K562 (cell line): Measurements from ENCODE around the gene PI4KA. TPM values are rescaled to one million over a fixed set of nuclear protein-coding genes. Genes with fewer than 3 reads are reported as not detected.

ENCODE experiments used
- ATAC-seq: fragments of 200-7000 bp; cut with Tn5 transposase; 3 replicates; pipeline ENCODE4 v1.9.1; 2020; ENCODE audit warnings: moderate library complexity
- BruUV-seq: library from RNA; stranded (reverse); fragments of 400-500 nt; replicated peaks from 2 replicates; lab custom pipeline; 2021; lab: Mats Ljungman, UMichigan
- CTCF ChIA-PET: fragments of 300-600 bp; formaldehyde crosslinking; extraction: SDS; loops from one replicate; lab custom pipeline; 2021; ENCODE audit warnings: low intra/inter-chr PET ratio; lab: Yijun Ruan, JAX
- POLR2A ChIA-PET: fragments of 300-600, 350-650 bp; sonication (Branson Sonifier 250); formaldehyde crosslinking; extraction: SDS; loops from one replicate; lab custom pipeline; 2021; ENCODE audit warnings: antibody characterized with exemption, inconsistent platforms; lab: Yijun Ruan, JAX
- DNase-seq, 4 experiments: peaks; one replicate each; pipeline versions ENCODE4 v3.0.0 to v3.0.0-alpha.2; 2011 to 2018; ENCODE audit warnings: low spot score in 3 of 4, mixed read lengths in 3 of 4; ENCODE audit errors: extremely low read depth in 1 of 4
- FAIRE-seq: peaks from 2 replicates; lab custom pipeline; 2011; peaks lifted over from hg19 to GRCh38; lab: Jason Lieb, UNC
- H2AFZ ChIP-seq: 2 replicates; pipeline ENCODE4 v1.6.0; 2011; ENCODE audit warnings: low read depth, low read length, control low read depth, inconsistent platforms
- H3K27ac ChIP-seq: fragments of 200-600 bp; 3 replicates; pipeline ENCODE4 v1.8.0; 2011; ENCODE audit warnings: low read depth, mild to moderate bottlenecking, control low read depth, inconsistent platforms, low read length, moderate library complexity, mixed read lengths; ENCODE audit errors: extremely low read depth
- H3K27me3 ChIP-seq, 2 experiments: fragments of 300-600 bp in 1 of 2; 2 replicates in 1 of 2; 3 replicates in 1 of 2; pipeline versions ENCODE4 v1.6.0 to v1.8.0; 2011; ENCODE audit warnings: inconsistent platforms in 2 of 2, low read length in 2 of 2, mild to moderate bottlenecking in 1 of 2, mixed read lengths in 1 of 2, moderate library complexity in 1 of 2; ENCODE audit not compliant: control insufficient read depth in 2 of 2, insufficient read depth in 2 of 2
- H3K36me3 ChIP-seq: fragments of 300-600 bp; 3 replicates; pipeline ENCODE4 v1.8.0; 2011; ENCODE audit warnings: mild to moderate bottlenecking, low read length, inconsistent platforms; ENCODE audit not compliant: control insufficient read depth, insufficient read depth
- H3K4me1 ChIP-seq, 2 experiments: fragments of 200-600 bp in 1 of 2; replicated peaks in 1 of 2; 2 replicates in 1 of 2; 3 replicates in 1 of 2; pipeline versions ENCODE4 v1.5.1 to v1.8.0; 2011; ENCODE audit warnings: inconsistent platforms in 2 of 2, low read length in 2 of 2, mild to moderate bottlenecking in 1 of 2, mixed read lengths in 1 of 2, moderate library complexity in 1 of 2; ENCODE audit not compliant: control insufficient read depth in 2 of 2, insufficient read depth in 2 of 2
- H3K4me2 ChIP-seq: 2 replicates; pipeline ENCODE4 v1.6.1; 2011; ENCODE audit warnings: low read length, control low read depth, inconsistent platforms, mixed read lengths; ENCODE audit not compliant: insufficient read depth
- H3K4me3 ChIP-seq: fragments of 200-600 bp; sonication (generic), shearing (Covaris generic); 2 replicates; pipeline ENCODE4 v1.5.1; 2016; ENCODE audit warnings: control low read depth, inconsistent platforms
- H3K79me2 ChIP-seq: fragments of 200-600 bp; 3 replicates; pipeline ENCODE4 v1.8.0; 2011; ENCODE audit warnings: low read length, inconsistent platforms; ENCODE audit not compliant: control insufficient read depth, insufficient read depth
- H3K9ac ChIP-seq, 2 experiments: 2 replicates each; pipeline versions ENCODE4 v1.6.0 to v1.6.1; 2011; ENCODE audit warnings: low read depth in 2 of 2, low read length in 2 of 2, control low read depth in 1 of 2, inconsistent platforms in 1 of 2, mild to moderate bottlenecking in 1 of 2, mixed read lengths in 1 of 2; ENCODE audit not compliant: insufficient read depth in 1 of 2
- H3K9me1 ChIP-seq: one replicate; pipeline ENCODE4 v1.6.0; 2011; ENCODE audit warnings: inconsistent platforms, mild to moderate bottlenecking, low read length, moderate library complexity; ENCODE audit not compliant: control insufficient read depth, insufficient read depth
- H3K9me3 ChIP-seq: replicated peaks from 2 replicates; pipeline ENCODE4 v1.5.1; 2011; ENCODE audit warnings: low read depth, low read length, inconsistent platforms; ENCODE audit not compliant: control insufficient read depth, insufficient read depth
- H4K20me1 ChIP-seq: replicated peaks from 2 replicates; pipeline ENCODE4 v1.6.1; 2011; ENCODE audit warnings: low read length, inconsistent platforms, mixed read lengths; ENCODE audit not compliant: control insufficient read depth, insufficient read depth
- CEBPG ChIP-seq, 3 experiments: fragments of 200-800 bp in 1 of 3; sonication (Bioruptor generic) in 1 of 3; sonication (generic) in 1 of 3; formaldehyde crosslinking in 1 of 3; IDR thresholded peaks in 2 of 3; conservative IDR thresholded peaks in 1 of 3; 2 replicates each; pipeline versions ENCODE4 v1.6.1 to v1.8.0; 2016 to 2022; ENCODE audit warnings: missing compliant biosample characterization in 2 of 3, missing genetic modification characterization in 2 of 3, mild to moderate bottlenecking in 1 of 3, missing genetic modification reagents in 1 of 3
- CHD4 ChIP-seq: fragments of 200-600 bp; sonication (generic); IDR thresholded peaks from 3 replicates; pipeline ENCODE4 v1.6.1; 2012; ENCODE audit warnings: low read depth, mild to moderate bottlenecking, mixed read lengths, low read length, inconsistent platforms; ENCODE audit not compliant: insufficient read depth, insufficient replicate concordance, poor library complexity, severe bottlenecking
- ESRRB ChIP-seq: fragments of 250-450 bp; sonication (Bioruptor Pico); IDR thresholded peaks from 2 replicates; pipeline ENCODE4 v1.5.0; 2020; ENCODE audit warnings: mild to moderate bottlenecking, moderate library complexity, borderline replicate concordance
- KLF1 ChIP-seq: fragments of 450-650 bp; IDR thresholded peaks from 2 replicates; pipeline ENCODE4 v1.6.1; 2016; ENCODE audit warnings: missing genetic modification characterization, missing compliant biosample characterization
- SAFB2 ChIP-seq: fragments of 200-400 bp; formaldehyde crosslinking; IDR thresholded peaks from 2 replicates; pipeline ENCODE4 v1.6.1; 2018; ENCODE audit warnings: borderline replicate concordance, low read length, low read depth, moderate library complexity; ENCODE audit not compliant: severe bottlenecking
- SNRNP70 ChIP-seq: fragments of 200-400 bp; formaldehyde crosslinking; optimal IDR thresholded peaks from 2 replicates; pipeline ENCODE3; 2017; ENCODE audit warnings: low read depth, low read length
- TEAD1 ChIP-seq, 2 experiments: fragments of 450-650 bp in 1 of 2; sonication (generic) in 1 of 2; formaldehyde crosslinking; IDR thresholded peaks; 2 replicates each; pipeline versions ENCODE4 v1.4.0 to v1.8.0; 2020 to 2022; ENCODE audit warnings: mild to moderate bottlenecking in 2 of 2, missing genetic modification reagents in 1 of 2
- TEAD4 ChIP-seq, 2 experiments: sonication (generic) in 1 of 2; formaldehyde crosslinking in 1 of 2; IDR thresholded peaks; 2 replicates each; pipeline versions ENCODE4 v1.6.1 to v1.8.0; 2012 to 2022; ENCODE audit warnings: borderline replicate concordance in 1 of 2, inconsistent platforms in 1 of 2, low read length in 1 of 2, mild to moderate bottlenecking in 1 of 2, missing genetic modification reagents in 1 of 2
- ZNF717 ChIP-seq: fragments of 250-450 bp; sonication (Bioruptor Pico); IDR thresholded peaks from 2 replicates; pipeline ENCODE4 v1.5.0; 2021
- WGBS: fragments of 100-300 bp; shearing (Covaris generic); methylation state at CpG from one replicate; pipeline ENCODE4 v1.1.6; 2016; ENCODE audit warnings: low coverage, mixed read lengths; ENCODE audit not compliant: insufficient coverage; ENCODE audit errors: missing lambda C conversion rate; 5-methylcytosine and 5-hydroxymethylcytosine counted together
- in situ Hi-C: fragments of 300-500 bp; cut with MboI; formaldehyde crosslinking; loops from 4 replicates; pipeline ENCODE4 v1.15.0; 2018; ENCODE audit warnings: inconsistent platforms, mixed read lengths
- intact Hi-C: fragments of 100-400 bp; cut with micrococcal nuclease; formaldehyde crosslinking; loops from 2 replicates; pipeline ENCODE4 v1.14.2; 2022
- polyA plus RNA-seq, 8 experiments: library from polyadenylated mRNA; depleted of rRNA in 4 of 8; stranded (reverse) in 5 of 8; unstranded in 3 of 8; fragments of >200 nt; fragmentation: Nextera tagmentation in 2 of 8; fragmentation: Illumina TruSeq in 1 of 8; extraction: Ambion mirVana in 2 of 8; extraction: Trizol in 1 of 8; gene quantifications; 2 replicates each; pipeline versions ENCODE4 v1.2.1 to v1.2.3, GENCODE V29; 2011 to 2014; ENCODE audit warnings: inconsistent platforms in 1 of 8, missing spikeins in 1 of 8
- total RNA-seq, 7 experiments: library from RNA; depleted of rRNA in 6 of 7; stranded (reverse); fragments of >200 nt in 6 of 7; fragmentation: Illumina TruSeq in 2 of 7; extraction: Trizol in 2 of 7; gene quantifications; 2 replicates each; pipeline versions ENCODE4 v1.2.1 to v1.2.3, GENCODE V29; 2011 to 2021; ENCODE audit warnings: low replicate concordance in 1 of 7
- TF ChIP-seq, protein P1 (sequence below): fragments of 200-800 bp; sonication (Bioruptor generic); IDR thresholded peaks from 2 replicates; pipeline ENCODE4 v1.6.1; 2017; ENCODE audit warnings: missing genetic modification characterization, missing compliant biosample characterization
- TF ChIP-seq, protein P2 (sequence below): sonication (generic); formaldehyde crosslinking; IDR thresholded peaks from 2 replicates; pipeline ENCODE4 v1.9.0; 2022; ENCODE audit warnings: mild to moderate bottlenecking, missing genetic modification reagents
- TF ChIP-seq, protein P3 (sequence below): fragments of 450-650 bp; IDR thresholded peaks from 2 replicates; pipeline ENCODE4 v1.7.0; 2016; ENCODE audit warnings: borderline replicate concordance
- TF ChIP-seq, protein P4 (sequence below): sonication (generic); formaldehyde crosslinking; IDR thresholded peaks from 2 replicates; pipeline ENCODE4 v1.8.0; 2022; ENCODE audit warnings: mild to moderate bottlenecking, low read depth, missing genetic modification reagents
- TF ChIP-seq, protein P5 (sequence below): sonication (generic); formaldehyde crosslinking; IDR thresholded peaks from 2 replicates; pipeline ENCODE4 v1.5.0; 2020; ENCODE audit warnings: missing genetic modification reagents

Gene PI4KA
- total and polyA plus RNA-seq, 9 of the 15 experiments (the other 6 are each of a cell fraction or from before 2014, with no cell fraction given), result 7.3 to 187 (median 84.7) TPM

DNA sequence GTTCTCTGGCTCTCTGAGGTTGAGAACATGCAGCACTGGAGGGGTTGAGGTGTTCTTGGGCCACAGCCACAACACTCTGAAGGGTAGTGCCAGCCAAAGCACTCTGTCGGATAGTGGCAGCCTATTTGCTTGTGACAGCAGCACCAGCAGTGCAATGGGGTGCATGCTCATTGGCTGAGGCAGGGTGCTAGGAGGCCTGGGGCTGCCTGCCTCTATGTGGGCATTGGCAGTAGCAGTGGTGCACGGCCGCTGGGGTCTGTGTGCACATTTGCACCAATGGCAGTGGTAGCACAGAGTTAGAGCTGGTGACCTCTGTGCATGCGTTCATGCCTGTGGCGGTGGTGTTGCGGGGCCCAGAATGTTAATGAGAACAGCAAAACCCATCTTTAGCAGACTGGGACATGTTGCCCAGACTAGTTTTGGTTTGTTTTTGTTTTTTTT is 25.4 kb downstream of the PI4KA start:
- no peaks in the 10 kb centered on the region for H3K27me3 ChIP-seq
- 93% methylated on average over 6 of the region's 6 CpGs for WGBS
- ChIA-PET POLR2A (interaction anchor here (0.6 to 9.2 kb wide), 5 partner anchors 8 to 1115 kb away, joined by 3 to 93 read pairs (median 8); no protein-coding TSS in a partner anchor), CTCF (no interaction called here)
- 0 out of 4 replicates have a peak overlapping the region, but pooled peaks of 1 of the 2 experiments have one; percentile 1 for H3K9ac ChIP-seq
- H3K4me3 ChIP-seq, result no peak overlapping the region
- H3K9me3 ChIP-seq, result no peaks in the 10 kb centered on the region
- intact Hi-C loops, result no loop called here
- no peak overlapping the region for H3K4me2 ChIP-seq
- no peak overlapping the region for H3K27ac ChIP-seq
- FAIRE-seq (no peak), ATAC-seq (no peak), DNase-seq (peak in 2 of 4 experiments; percentile 22 to 46)
- H3K4me1 ChIP-seq, result peaks cover 0 to 3% of the 10 kb centered on the region in 2 experiments; a peak in 1 of 5 replicates
- peaks cover 53% of the 10 kb centered on the region for H3K36me3 ChIP-seq
- H4K20me1 ChIP-seq, result peaks cover 3% of the 10 kb centered on the region; the same call in 1 of the 2 replicates
- H3K9me1 ChIP-seq, result no peaks in the 10 kb centered on the region
- no TSS peak for BruUV-seq
- peaks cover 10% of the 10 kb centered on the region; the same call in 2 of the 3 replicates for H3K79me2 ChIP-seq
- no peak overlapping the region for H2AFZ ChIP-seq
- in situ Hi-C loops, result no loop called here
- TF ChIP-seq, protein P1, sequence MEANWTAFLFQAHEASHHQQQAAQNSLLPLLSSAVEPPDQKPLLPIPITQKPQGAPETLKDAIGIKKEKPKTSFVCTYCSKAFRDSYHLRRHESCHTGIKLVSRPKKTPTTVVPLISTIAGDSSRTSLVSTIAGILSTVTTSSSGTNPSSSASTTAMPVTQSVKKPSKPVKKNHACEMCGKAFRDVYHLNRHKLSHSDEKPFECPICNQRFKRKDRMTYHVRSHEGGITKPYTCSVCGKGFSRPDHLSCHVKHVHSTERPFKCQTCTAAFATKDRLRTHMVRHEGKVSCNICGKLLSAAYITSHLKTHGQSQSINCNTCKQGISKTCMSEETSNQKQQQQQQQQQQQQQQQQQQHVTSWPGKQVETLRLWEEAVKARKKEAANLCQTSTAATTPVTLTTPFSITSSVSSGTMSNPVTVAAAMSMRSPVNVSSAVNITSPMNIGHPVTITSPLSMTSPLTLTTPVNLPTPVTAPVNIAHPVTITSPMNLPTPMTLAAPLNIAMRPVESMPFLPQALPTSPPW (CRISPR knock-in tag), result no peak
- TF ChIP-seq SAFB2, result no peak
- no peak for TF ChIP-seq TEAD4 (IDR thresholded peaks at IDR 0.05; ENCODE audit: low read length)
- peak; percentile 88 for TF ChIP-seq TEAD4 (CRISPR knock-in tag; IDR thresholded peaks at IDR 0.05; ENCODE audit: borderline replicate concordance)
- no peak for TF ChIP-seq ZNF717
- 0 out of 2 replicates have a peak, but pooled peaks have one; percentile 42 for TF ChIP-seq KLF1 (tag)
- TF ChIP-seq, protein P2, sequence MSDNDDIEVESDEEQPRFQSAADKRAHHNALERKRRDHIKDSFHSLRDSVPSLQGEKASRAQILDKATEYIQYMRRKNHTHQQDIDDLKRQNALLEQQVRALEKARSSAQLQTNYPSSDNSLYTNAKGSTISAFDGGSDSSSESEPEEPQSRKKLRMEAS (CRISPR knock-in tag), result peak; percentile 64
- TF ChIP-seq SNRNP70, result peak; percentile 71
- TF ChIP-seq ESRRB (CRISPR knock-in tag), result no peak
- TF ChIP-seq, protein P3, sequence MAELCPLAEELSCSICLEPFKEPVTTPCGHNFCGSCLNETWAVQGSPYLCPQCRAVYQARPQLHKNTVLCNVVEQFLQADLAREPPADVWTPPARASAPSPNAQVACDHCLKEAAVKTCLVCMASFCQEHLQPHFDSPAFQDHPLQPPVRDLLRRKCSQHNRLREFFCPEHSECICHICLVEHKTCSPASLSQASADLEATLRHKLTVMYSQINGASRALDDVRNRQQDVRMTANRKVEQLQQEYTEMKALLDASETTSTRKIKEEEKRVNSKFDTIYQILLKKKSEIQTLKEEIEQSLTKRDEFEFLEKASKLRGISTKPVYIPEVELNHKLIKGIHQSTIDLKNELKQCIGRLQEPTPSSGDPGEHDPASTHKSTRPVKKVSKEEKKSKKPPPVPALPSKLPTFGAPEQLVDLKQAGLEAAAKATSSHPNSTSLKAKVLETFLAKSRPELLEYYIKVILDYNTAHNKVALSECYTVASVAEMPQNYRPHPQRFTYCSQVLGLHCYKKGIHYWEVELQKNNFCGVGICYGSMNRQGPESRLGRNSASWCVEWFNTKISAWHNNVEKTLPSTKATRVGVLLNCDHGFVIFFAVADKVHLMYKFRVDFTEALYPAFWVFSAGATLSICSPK, result no peak
- TF ChIP-seq CEBPG (CRISPR knock-in tag; IDR thresholded peaks at IDR 0.05), result peak; percentile 13; the same call in 1 of the 2 replicates
- no peak for TF ChIP-seq CEBPG (tag; conservative IDR thresholded peaks at IDR 0.05 in 1 of 2, IDR thresholded peaks at IDR 0.05 in 1 of 2)
- TF ChIP-seq, protein P4, sequence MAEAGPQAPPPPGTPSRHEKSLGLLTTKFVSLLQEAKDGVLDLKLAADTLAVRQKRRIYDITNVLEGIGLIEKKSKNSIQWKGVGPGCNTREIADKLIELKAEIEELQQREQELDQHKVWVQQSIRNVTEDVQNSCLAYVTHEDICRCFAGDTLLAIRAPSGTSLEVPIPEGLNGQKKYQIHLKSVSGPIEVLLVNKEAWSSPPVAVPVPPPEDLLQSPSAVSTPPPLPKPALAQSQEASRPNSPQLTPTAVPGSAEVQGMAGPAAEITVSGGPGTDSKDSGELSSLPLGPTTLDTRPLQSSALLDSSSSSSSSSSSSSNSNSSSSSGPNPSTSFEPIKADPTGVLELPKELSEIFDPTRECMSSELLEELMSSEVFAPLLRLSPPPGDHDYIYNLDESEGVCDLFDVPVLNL, result peak; percentile 77
- peak in 1 of 2 experiments; percentile 22; a peak in 1 of 4 replicates for TF ChIP-seq TEAD1 (CRISPR knock-in tag; IDR thresholded peaks at IDR 0.05)
- TF ChIP-seq, protein P5, sequence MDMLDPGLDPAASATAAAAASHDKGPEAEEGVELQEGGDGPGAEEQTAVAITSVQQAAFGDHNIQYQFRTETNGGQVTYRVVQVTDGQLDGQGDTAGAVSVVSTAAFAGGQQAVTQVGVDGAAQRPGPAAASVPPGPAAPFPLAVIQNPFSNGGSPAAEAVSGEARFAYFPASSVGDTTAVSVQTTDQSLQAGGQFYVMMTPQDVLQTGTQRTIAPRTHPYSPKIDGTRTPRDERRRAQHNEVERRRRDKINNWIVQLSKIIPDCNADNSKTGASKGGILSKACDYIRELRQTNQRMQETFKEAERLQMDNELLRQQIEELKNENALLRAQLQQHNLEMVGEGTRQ (CRISPR knock-in tag), result 0 out of 2 replicates have a peak, but pooled peaks have one; percentile 0
- TF ChIP-seq CHD4, result no peak
